Tibial artery (tissue), 4 donors: ENCODE data around the gene WDPCP.
"Not testable (repeated sequence)": the region's sequence is repeated elsewhere in the genome, so short reads cannot be mapped to it uniquely, and the experiment has no call there.

Experiments
- DNase-seq, 2 donors: peaks; one replicate each; pipeline ENCODE4 v3.0.0-alpha.2; 2019
- H3K27ac ChIP-seq, 2 donors: fragments of 200-600 bp; sonication (generic) in 1 of 2; 1 replicate in 1 of 2; 2 replicates in 1 of 2; pipeline ENCODE4 v1.5.1; 2018 to 2019; ENCODE audit warnings: mild to moderate bottlenecking in 1 of 2
- H3K27me3 ChIP-seq, 2 donors: fragments of 200-600 bp; sonication (generic) in 1 of 2; one replicate each; pipeline versions ENCODE4 v1.5.1 to v1.6.0; 2016 to 2019
- H3K36me3 ChIP-seq, 3 donors: fragments of 200-600 bp; sonication (generic) in 2 of 3; one replicate each; pipeline ENCODE4 v1.5.1; 2016 to 2019; ENCODE audit warnings: mild to moderate bottlenecking in 2 of 3
- H3K4me1 ChIP-seq, 4 donors: fragments of 200-600 bp; sonication (generic) in 2 of 4; 1 replicate in 3 of 4; 2 replicates in 1 of 4; pipeline ENCODE4 v1.5.1; 2016 to 2019
- H3K4me3 ChIP-seq, 2 donors: fragments of 200-600 bp; sonication (generic) in 1 of 2; 1 replicate in 1 of 2; 2 replicates in 1 of 2; pipeline ENCODE4 v1.5.1; 2018 to 2019; ENCODE audit warnings: mild to moderate bottlenecking in 2 of 2
- H3K9me3 ChIP-seq, 3 donors: fragments of 200-600 bp; sonication (generic) in 1 of 3; one replicate each; pipeline ENCODE4 v1.5.1; 2016 to 2019
- CTCF ChIP-seq, 2 experiments: fragments of 200-600 bp in 1 of 2; fragments of 450-650 bp in 1 of 2; IDR thresholded peaks; one replicate each; pipeline ENCODE4 v1.5.1; 2017 to 2019; ENCODE audit warnings: antibody characterized with exemption in 2 of 2, mild to moderate bottlenecking in 1 of 2, moderate library complexity in 1 of 2
- intact Hi-C: fragments of 100-400 bp; cut with DNase I; formaldehyde crosslinking; loops from one replicate; pipeline ENCODE4 v1.15.0; 2023; ENCODE audit warnings: low total_unique reads

WDPCP gene

DNA sequence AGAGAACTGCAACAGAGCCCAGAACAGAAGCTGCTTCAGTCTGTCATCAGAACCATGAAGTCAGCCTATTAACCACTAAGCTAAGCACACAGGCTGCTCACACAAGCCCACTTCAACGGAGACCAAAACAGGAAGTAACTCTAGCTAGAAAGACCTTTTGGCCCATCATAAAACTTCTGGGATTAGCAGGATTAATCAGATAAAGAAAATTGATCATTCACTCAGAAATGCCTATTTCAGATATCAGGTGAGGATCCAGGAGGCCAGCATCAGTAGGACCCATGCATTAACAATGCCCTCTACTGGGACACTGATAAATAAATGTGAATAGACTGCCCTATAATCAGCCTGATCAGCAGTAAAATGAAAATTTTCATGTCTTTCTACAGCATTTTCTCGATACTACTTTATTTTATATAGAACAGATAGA, 101.4 kb downstream of the WDPCP start:
- Histone ChIP-seq H3K9me3 (no peaks in the 10 kb centered on the region), H3K4me1 (no peaks in the 10 kb centered on the region), H3K4me3 (no peak overlapping the region), H3K36me3 (peaks cover 0 to 8% (median 6%) of the 10 kb centered on the region in 3 donors), H3K27me3 (no peaks in the 10 kb centered on the region), H3K27ac (no peak overlapping the region)
- intact Hi-C loops, result no loop called here
- TF ChIP-seq CTCF (IDR thresholded peaks at IDR 0.05), result no peak
- no peak for DNase-seq

- intact Hi-C loops, result no loop called here
- Histone ChIP-seq H3K27me3 (no peaks in the 10 kb centered on the region), H3K36me3 (peaks cover 0 to 8% (median 0%) of the 10 kb centered on the region in 3 donors), H3K27ac (no peak overlapping the region), H3K4me3 (no peak overlapping the region), H3K9me3 (no peaks in the 10 kb centered on the region), H3K4me1 (no peaks in the 10 kb centered on the region)
- TF ChIP-seq CTCF (IDR thresholded peaks at IDR 0.05), result no peak
- DNase-seq, result no peak
Observed at GRCh38 chr2:63484901-63485300, 103.4 kb downstream of the WDPCP start.

GRCh38 chr2:63484481-63484880, 103.8 kb downstream of the WDPCP start:
- no peak overlapping the region for H3K4me3 ChIP-seq

DNA sequence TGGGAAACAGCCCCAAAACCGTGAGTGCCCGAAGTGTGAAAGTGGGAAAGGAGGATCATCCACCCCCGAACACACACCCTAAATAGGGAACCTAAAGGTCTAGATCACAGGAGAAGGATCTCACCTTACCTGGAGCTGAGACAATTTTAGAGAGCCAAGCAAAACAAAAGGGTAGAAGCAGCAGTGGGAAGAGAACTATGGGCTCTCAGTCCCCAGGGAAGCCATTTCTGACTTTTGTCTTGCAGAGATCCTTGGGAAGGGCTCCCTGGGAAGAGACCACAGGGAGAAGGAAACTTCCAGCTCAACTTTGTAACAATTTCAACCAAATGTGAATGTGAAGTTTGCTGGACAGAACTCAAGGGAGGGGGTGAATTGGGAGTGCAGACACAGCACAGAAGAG, 110.6 kb downstream of the WDPCP start:
- Histone ChIP-seq H3K4me3 (no peak overlapping the region), H3K27me3 (no peaks in the 10 kb centered on the region), H3K27ac (no peak overlapping the region), H3K36me3 (peaks cover 0 to 5% (median 0%) of the 10 kb centered on the region in 3 donors), H3K9me3 (no peaks in the 10 kb centered on the region), H3K4me1 (no peaks in the 10 kb centered on the region)
- DNase-seq, result no peak
- no peak for TF ChIP-seq CTCF (IDR thresholded peaks at IDR 0.05)
- intact Hi-C loops, result no loop called here

More at GRCh38 chr2:63484481-63484880, 103.8 kb downstream of the WDPCP start:
- no peak for DNase-seq
- intact Hi-C loops, result no loop called here
- Histone ChIP-seq H3K27ac (no peak overlapping the region), H3K36me3 (peaks cover 0 to 8% (median 0%) of the 10 kb centered on the region in 3 donors), H3K9me3 (no peaks in the 10 kb centered on the region), H3K27me3 (no peaks in the 10 kb centered on the region), H3K4me1 (no peaks in the 10 kb centered on the region)
- TF ChIP-seq CTCF (IDR thresholded peaks at IDR 0.05), result no peak

DNA sequence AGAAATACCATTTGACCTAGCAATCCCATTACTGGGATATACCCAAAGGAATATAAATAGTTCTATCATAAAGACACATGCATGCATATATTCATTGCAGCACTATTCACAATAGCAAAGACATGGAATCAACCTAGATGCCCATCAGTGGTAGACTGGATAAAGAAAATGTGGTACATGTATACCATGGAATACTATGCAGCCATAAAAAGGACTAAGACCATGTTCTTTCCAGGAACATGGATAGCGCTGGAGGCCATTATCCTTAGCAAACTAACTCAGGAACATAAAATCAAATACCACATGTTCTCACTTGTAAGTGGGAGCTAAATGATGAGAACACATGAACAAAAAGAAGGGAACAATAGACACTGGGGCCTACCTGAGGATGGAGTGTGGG, 119.0 kb downstream of the WDPCP start:
- intact Hi-C loops, H3K27ac ChIP-seq, H3K4me3 ChIP-seq, H3K9me3 ChIP-seq, H3K4me1 ChIP-seq, H3K27me3 ChIP-seq, H3K36me3 ChIP-seq, DNase-seq: not testable (repeated sequence)

DNA sequence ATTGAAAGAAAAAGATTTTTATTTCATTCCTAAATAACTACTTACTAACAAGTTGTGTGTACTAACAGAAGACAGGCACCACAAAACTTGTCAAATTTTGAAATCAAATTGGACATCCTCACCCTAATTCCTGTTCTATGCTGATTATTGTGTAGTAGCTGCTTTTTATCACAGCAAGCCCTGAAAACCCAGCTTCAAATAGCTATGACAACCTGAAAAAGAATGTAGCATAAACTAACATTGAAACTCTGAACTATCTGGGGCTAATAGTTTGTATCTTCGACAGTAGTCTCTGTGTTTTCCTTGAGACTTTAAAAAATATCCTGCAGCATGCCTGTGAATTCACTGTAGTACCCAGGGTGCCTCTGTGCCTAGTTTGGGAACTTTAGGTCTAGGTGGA, 122.6 kb downstream of the WDPCP start:
- peaks cover 0 to 2% (median 0%) of the 10 kb centered on the region in 3 donors for H3K9me3 ChIP-seq
- H3K27me3 ChIP-seq, result no peaks in the 10 kb centered on the region
- peaks cover 24 to 30% (median 29%) of the 10 kb centered on the region in 3 donors for H3K36me3 ChIP-seq
- no peaks in the 10 kb centered on the region for H3K4me1 ChIP-seq
- no peak for TF ChIP-seq CTCF (IDR thresholded peaks at IDR 0.05)
- no peak for DNase-seq
- intact Hi-C loops, result no loop called here
- H3K4me3 ChIP-seq, result no peak overlapping the region
- no peak overlapping the region for H3K27ac ChIP-seq
